Measurements from ENCODE around the gene P3H4. TPM values are rescaled to one million over a fixed set of nuclear protein-coding genes. Genes with fewer than 3 reads are reported as not detected.

The P3H4 gene
- polyA plus RNA-seq, 2 of the 4 experiments (the other 2 are of a cell fraction), result 36.0 to 52.8 TPM

DNA sequence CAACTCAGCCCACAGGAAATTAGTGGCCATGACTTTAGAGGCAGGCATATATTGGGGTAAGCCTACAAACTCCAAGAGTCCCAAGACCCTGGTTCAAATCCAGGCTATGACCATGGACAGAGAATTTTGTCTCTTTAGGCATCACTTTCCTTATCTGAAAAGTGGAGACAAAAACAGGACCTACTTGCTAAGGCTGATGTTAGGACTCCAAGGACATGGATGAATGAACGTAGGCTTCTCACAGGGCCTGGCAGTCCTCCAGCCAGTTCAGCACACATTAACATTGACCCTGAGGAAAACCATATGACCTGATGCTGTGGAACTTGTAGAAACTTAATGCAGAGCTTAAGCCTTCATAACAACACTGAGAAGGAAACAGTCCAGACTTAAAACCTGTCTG, 2.4 kb upstream of the P3H4 start:
- FAIRE-seq, result peak; percentile 7
- H3K4me3 ChIP-seq, result peak overlapping the region; percentile 79
- H3K4me1 ChIP-seq, result peaks cover 30% of the 10 kb centered on the region
- peak overlapping the region; percentile 97 for H3K4me2 ChIP-seq
- no peak for DNase-seq (ENCODE audit: low read depth in 1 of 2, low spot score in 1 of 2)
- no peak for TF ChIP-seq ZC3H11A (IDR thresholded peaks at IDR 0.05)
- TF ChIP-seq SREBF2 (IDR thresholded peaks at IDR 0.05), result no peak
- TF ChIP-seq, protein P1, sequence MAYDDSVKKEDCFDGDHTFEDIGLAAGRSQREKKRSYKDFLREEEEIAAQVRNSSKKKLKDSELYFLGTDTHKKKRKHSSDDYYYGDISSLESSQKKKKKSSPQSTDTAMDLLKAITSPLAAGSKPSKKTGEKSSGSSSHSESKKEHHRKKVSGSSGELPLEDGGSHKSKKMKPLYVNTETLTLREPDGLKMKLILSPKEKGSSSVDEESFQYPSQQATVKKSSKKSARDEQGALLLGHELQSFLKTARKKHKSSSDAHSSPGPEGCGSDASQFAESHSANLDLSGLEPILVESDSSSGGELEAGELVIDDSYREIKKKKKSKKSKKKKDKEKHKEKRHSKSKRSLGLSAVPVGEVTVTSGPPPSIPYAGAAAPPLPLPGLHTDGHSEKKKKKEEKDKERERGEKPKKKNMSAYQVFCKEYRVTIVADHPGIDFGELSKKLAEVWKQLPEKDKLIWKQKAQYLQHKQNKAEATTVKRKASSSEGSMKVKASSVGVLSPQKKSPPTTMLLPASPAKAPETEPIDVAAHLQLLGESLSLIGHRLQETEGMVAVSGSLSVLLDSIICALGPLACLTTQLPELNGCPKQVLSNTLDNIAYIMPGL (CRISPR knock-in tag; IDR thresholded peaks at IDR 0.05; ENCODE audit: borderline replicate concordance), result no peak
- TF ChIP-seq RARB (CRISPR knock-in tag; IDR thresholded peaks at IDR 0.05), result no peak
- no peak for TF ChIP-seq ESRRA (IDR thresholded peaks at IDR 0.05; ENCODE audit: borderline replicate concordance, low read length)
- TF ChIP-seq PHF8 (IDR thresholded peaks at IDR 0.05; ENCODE audit: borderline replicate concordance, low read depth), result no peak
- TF ChIP-seq EP300 (IDR thresholded peaks at IDR 0.05), result no peak
- TF ChIP-seq CHD2 (IDR thresholded peaks at IDR 0.05; ENCODE audit: low read length, partially characterized antibody), result no peak
- no peak for TF ChIP-seq ZNF302 (CRISPR knock-in tag; IDR thresholded peaks at IDR 0.05)
- no peak for TF ChIP-seq TP53 (CRISPR knock-in tag; IDR thresholded peaks at IDR 0.05)
- no peak for TF ChIP-seq FOSL2 (IDR thresholded peaks at IDR 0.05)
- no peak for TF ChIP-seq FOSL2 (CRISPR knock-in tag; IDR thresholded peaks at IDR 0.05)
- TF ChIP-seq REST (IDR thresholded peaks at IDR 0.05), result no peak
- TF ChIP-seq FOXS1 (CRISPR knock-in tag; IDR thresholded peaks at IDR 0.05), result no peak
- TF ChIP-seq ATOH8 (CRISPR knock-in tag; IDR thresholded peaks at IDR 0.05; ENCODE audit: low read depth), result no peak
- TF ChIP-seq HOXA7 (CRISPR knock-in tag; IDR thresholded peaks at IDR 0.05), result no peak
- TF ChIP-seq, protein P2, sequence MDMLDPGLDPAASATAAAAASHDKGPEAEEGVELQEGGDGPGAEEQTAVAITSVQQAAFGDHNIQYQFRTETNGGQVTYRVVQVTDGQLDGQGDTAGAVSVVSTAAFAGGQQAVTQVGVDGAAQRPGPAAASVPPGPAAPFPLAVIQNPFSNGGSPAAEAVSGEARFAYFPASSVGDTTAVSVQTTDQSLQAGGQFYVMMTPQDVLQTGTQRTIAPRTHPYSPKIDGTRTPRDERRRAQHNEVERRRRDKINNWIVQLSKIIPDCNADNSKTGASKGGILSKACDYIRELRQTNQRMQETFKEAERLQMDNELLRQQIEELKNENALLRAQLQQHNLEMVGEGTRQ (IDR thresholded peaks at IDR 0.05), result no peak
- no peak for TF ChIP-seq ZFP36 (IDR thresholded peaks at IDR 0.05; ENCODE audit: borderline replicate concordance, partially characterized antibody)
- H3K27ac ChIP-seq, result peak overlapping the region; percentile 96 to 97; a peak in 5 of 6 replicates
- no peaks in the 10 kb centered on the region for H3K9me3 ChIP-seq
- ATAC-seq, result no peak
- 81% methylated on average over 1 of the region's 1 CpG for whole genome bisulfite sequencing (ENCODE audit: missing lambda C conversion rate)
- POLR2A ChIA-PET, result no interaction called here
- CTCF ChIA-PET, result interaction anchor here (0.9 to 2.4 kb wide), 7 partner anchors 10 to 146 kb away, joined by 3 to 15 read pairs (median 4); no protein-coding TSS in a partner anchor

DNA sequence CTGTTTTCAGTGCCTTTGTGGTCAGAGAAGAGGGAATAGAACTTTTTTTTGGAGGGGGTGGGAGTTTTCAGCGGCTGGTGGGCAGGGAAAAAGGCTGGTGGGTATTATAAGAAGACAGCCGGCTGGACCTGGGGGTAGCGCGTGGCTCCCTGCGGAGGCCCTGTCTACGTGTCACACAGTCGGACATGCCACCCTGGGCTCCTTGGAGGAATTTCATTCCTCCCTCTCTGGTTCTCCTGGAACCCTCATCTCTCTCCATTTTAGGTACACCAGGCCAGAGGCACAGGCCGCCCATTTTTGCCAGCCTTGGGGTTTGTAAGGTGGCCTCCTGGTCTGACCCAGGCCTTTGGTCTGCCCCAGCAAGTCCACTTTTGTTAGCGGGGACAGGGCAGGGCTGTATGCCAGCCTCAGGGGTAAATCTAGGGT, 2.0 kb upstream of the P3H4 start:
- ChIA-PET CTCF (interaction anchor here (1.0 to 52.0 kb wide), 6 partner anchors 12 to 118 kb away, joined by 3 to 3262 read pairs (median 12); partner anchors contain the start of genes GAST, HAP1 and JUP), POLR2A (interaction anchor here (0.5 to 2.8 kb wide), 3 partner anchors 9 to 125 kb away, joined by 3 to 17 read pairs (median 8); partner anchors contain the start of gene EIF1)
- 71% methylated on average over 9 of the region's 9 CpGs for WGBS (ENCODE audit: missing lambda C conversion rate)
- H3K4me2 ChIP-seq, result peak overlapping the region; percentile 97
- peak overlapping the region; percentile 96 to 97 for H3K27ac ChIP-seq
- DNase-seq (ENCODE audit: low read depth in 1 of 2, low spot score in 1 of 2), result no peak
- peaks cover 30% of the 10 kb centered on the region for H3K4me1 ChIP-seq
- FAIRE-seq, result no peak
- peak overlapping the region; percentile 79 for H3K4me3 ChIP-seq
- no peak for TF ChIP-seq SMC3 (IDR thresholded peaks at IDR 0.05)
- no peak for TF ChIP-seq GATA3 (IDR thresholded peaks at IDR 0.05; ENCODE audit: borderline replicate concordance)
- TF ChIP-seq JUN (IDR thresholded peaks at IDR 0.05), result no peak
- TF ChIP-seq RCOR1 (IDR thresholded peaks at IDR 0.05; ENCODE audit: low read depth, low read length), result no peak
- TF ChIP-seq NFE2L2 (conservative IDR thresholded peaks at IDR 0.05; ENCODE audit: low read length), result no peak
- no peak for TF ChIP-seq HOXB5 (CRISPR knock-in tag; IDR thresholded peaks at IDR 0.05)
- TF ChIP-seq, protein P3, sequence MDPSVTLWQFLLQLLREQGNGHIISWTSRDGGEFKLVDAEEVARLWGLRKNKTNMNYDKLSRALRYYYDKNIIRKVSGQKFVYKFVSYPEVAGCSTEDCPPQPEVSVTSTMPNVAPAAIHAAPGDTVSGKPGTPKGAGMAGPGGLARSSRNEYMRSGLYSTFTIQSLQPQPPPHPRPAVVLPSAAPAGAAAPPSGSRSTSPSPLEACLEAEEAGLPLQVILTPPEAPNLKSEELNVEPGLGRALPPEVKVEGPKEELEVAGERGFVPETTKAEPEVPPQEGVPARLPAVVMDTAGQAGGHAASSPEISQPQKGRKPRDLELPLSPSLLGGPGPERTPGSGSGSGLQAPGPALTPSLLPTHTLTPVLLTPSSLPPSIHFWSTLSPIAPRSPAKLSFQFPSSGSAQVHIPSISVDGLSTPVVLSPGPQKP (IDR thresholded peaks at IDR 0.05; ENCODE audit: low read depth, low read length), result no peak
- TF ChIP-seq HEYL (CRISPR knock-in tag; IDR thresholded peaks at IDR 0.05), result no peak
- no peak for TF ChIP-seq TFCP2L1 (CRISPR knock-in tag; IDR thresholded peaks at IDR 0.05)
- TF ChIP-seq EP300 (IDR thresholded peaks at IDR 0.05), result no peak
- no peak for TF ChIP-seq CEBPB (IDR thresholded peaks at IDR 0.05)
- TF ChIP-seq POLR2A (IDR thresholded peaks at IDR 0.05; ENCODE audit: low read length), result no peak
- H3K9me3 ChIP-seq, result no peaks in the 10 kb centered on the region
- no peak for ATAC-seq

Data from A549 (cell line).